ENCODE measurements around the gene MMP24.
"Not testable (repeated sequence)": the region's sequence is repeated elsewhere in the genome, so short reads cannot be mapped to it uniquely, and the experiment has no call there.

Gene MMP24

DNA sequence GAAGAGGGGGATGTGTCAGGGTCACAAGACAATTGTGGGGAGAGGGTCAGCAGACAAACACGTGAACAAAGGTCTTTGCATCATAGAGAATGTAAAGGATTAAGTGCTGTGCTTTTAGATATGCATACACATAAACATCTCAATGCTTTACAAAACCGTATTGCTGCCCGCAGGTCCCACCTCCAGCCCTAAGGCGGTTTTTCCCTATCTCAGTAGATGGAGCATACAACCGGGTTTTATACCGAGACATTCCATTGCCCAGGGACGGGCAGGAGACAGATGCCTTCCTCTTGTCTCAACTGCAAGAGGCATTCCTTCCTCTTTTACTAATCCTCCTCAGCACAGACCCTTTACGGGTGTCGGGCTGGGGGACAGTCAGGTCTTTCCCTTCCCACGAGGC lies 35.8 kb downstream of the MMP24 start:
- DNase-seq = not testable (repeated sequence)

DNA sequence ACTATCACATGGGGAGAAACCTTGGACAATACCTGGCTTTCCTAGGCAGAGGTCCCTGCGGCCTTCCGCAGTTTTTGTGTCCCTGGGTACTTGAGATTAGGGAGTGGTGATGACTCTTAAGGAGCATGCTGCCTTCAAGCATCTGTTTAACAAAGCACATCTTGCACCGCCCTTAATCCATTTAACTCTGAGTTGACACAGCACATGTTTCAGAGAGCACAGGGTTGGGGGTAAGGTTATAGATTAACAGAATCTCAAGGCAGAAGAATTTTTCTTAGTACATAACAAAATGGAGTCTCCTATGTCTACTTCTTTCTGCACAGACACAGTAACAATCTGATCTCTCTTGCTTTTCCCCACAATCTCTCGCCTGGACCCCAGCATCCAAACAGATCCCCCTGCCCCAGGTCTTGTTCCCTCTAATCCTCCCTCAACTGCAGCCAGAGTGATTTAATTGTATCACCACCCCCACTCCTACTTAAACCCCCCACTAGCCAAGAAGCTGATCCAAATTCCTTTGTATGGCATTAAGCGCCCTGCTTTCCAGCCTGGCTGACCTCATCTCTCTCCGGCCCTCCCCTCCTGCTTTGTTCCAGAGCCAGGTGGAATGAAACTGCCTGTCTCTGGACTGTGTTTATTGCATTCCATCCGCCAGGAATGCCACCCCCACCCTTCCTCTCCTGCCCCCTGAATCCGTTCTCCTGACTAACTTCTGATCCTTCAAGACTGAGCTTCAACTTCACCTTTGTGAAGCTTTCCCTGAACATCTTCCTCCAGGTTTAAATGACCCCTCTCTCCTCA lies 36.4 kb downstream of the MMP24 start:
- not testable (repeated sequence) for DNase-seq

DNA sequence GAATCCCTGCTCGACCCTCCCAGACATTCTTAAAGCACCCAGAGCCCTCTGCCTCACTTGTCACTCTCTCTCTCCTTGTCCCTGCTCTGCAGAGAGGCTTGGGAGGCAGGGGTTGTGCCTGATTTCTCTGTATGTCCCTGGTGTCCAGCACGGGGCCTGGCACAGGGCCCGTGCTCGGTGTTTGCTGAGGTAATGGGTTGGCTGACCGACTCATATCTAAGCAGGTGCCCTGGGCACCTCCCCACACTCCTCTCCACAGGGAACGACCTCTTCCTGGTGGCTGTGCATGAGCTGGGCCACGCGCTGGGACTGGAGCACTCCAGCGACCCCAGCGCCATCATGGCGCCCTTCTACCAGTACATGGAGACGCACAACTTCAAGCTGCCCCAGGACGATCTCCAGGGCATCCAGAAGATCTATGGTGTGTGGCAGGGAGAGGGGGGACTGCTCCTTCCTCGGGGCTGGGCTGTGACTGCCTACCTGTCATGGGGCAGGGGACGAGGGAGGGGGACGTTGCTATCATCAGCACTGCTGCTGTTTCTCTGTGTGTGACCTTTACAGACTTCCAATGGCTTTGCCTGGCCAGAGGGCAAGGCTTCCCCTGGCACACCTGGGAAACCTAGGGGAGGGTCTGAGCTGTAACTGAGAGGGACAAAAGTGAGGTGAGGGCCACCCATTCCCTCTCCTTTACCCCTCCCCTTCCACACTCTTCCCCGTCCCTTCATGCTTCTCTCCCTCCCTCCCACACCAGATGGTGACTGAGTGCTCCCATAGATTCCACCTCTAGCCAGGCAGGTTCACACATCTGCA lies 37.2 kb downstream of the MMP24 start:
- DNase-seq = no peak

DNA sequence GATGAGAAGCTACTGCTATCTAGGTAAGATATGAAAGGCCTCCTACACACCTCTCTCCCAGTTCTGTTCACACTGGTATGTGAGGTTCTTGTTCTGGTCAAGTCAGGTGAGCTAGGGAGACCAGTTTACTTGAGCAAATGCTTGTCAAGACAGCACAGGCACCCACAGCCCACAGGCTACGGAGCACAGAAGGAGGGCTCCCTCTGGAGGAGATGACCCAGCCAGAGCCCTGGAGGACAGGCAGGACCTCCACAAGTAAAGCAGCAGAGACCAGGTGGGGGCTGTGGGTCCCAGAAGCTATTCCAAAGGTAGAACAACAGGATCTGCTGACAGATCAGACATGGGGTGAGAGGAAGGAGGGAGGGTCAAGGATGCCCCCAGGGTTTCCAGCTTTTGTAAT lies 38.3 kb downstream of the MMP24 start:
- no peak for DNase-seq

- no peak for DNase-seq
Measured at GRCh38 chr20:35267092-35267491, 40.6 kb downstream of the MMP24 start.

- peak; percentile 64 for DNase-seq
Measured at GRCh38 chr20:35269055-35269781, 42.7 kb downstream of the MMP24 start.

DNA sequence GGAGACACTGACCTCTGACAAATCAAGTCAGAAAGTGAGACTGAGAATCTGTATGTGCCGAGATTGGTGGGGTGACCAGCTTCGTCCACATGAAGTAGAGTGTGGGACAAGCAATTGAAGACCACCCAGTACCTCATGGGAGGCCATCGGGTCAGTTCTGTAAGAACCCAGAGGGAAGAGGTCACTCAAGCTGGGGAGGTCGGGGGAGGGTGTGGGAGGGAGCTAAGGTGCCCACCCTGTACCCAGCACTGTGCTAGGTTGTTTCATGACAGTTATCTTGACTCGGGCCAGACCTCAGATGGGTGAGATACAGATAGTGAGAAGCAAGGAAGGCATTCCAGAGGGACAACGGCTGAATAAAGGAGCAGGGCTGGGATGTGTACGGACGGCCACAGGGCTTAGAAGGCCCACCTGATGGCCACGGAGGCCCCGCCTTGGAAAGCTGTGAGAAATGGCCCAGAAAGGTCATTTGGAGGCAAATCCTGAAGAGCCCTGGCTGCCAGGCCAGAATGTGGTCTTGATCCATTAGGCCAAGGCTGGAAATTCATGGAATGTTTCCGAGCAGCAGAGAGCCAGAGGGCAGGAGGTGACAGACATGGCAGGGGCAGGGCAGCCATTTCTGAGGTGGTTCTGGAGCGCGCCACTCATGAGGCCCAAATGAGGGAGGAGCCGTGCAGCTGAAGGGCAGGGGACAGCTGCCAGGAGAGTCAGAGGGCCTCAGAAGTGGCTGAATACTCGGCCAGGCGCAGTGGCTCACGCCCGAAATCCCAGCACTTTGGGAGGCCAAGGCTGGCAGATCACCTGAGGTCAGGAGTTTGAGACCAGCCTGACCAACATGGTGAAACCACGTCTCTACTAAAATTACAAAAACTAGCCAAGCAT lies 43.8 kb downstream of the MMP24 start:
- no peak for DNase-seq

GRCh38 chr20:35271073-35271882 lies 44.8 kb downstream of the MMP24 start:
- DNase-seq = no peak

DNA sequence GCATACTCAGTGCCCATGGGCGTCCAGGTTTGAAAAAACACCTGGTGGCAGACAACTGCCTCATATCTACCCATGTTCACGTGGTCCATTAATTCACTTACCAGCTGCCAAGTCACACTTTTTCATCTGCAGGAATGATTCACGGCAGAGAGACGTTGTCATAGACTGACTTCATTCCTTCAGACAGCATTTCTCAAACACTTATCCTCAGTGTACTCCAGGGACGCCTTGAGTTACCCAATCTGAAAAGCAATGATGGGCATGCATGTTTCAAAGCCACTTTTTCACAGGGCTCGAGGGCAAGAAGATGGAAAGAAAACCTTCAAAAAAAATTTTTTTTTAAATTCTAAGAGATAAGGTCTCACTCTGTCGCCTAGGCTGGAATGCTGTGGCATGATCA lies 45.4 kb downstream of the MMP24 start:
- no peak for DNase-seq

- peak; percentile 50 for DNase-seq
Measured at GRCh38 chr20:35273449-35274171, 47.1 kb downstream of the MMP24 start.

GRCh38 chr20:35274172-35275092 lies 47.9 kb downstream of the MMP24 start:
- DNase-seq = peak; percentile 24

GRCh38 chr20:35275741-35276251 lies 49.3 kb downstream of the MMP24 start:
- DNase-seq = no peak

DNA sequence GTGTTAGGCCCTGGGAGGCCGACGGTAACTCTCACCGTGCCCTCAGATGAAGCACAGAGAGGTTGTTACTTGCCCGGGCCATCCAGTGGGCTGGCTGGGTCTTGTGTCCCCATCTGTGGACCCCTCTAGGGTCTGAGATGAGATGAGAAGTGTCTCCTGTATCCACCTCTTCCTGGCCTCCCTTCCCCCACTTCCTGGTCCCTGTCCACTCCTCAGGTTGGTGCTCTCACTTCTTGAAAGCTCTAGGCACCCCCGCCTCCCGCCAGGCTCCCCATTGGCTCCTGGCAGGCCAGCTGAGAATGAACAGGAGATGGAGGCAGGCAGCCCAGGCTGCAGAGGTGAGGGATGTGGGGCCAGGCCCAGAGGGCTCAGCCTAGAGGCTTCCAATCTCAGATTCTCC lies 49.9 kb downstream of the MMP24 start:
- no peak for DNase-seq

GRCh38 chr20:35277127-35277526 lies 50.6 kb downstream of the MMP24 start:
- DNase-seq = no peak

GRCh38 chr20:35277531-35278395 lies 51.3 kb downstream of the MMP24 start, which contains the start of gene MMP24OS:
Gene MMP24OS (minus strand): TSS chr20:35278122. CDS start chr20:35277929, 193 bp downstream.
- peak; percentile 95 for DNase-seq

- no peak for DNase-seq
Measured at GRCh38 chr20:35279040-35279439, 52.5 kb downstream of the MMP24 start.

- DNase-seq = no peak
Measured at GRCh38 chr20:35279533-35280174, 53.2 kb downstream of the MMP24 start.

DNA sequence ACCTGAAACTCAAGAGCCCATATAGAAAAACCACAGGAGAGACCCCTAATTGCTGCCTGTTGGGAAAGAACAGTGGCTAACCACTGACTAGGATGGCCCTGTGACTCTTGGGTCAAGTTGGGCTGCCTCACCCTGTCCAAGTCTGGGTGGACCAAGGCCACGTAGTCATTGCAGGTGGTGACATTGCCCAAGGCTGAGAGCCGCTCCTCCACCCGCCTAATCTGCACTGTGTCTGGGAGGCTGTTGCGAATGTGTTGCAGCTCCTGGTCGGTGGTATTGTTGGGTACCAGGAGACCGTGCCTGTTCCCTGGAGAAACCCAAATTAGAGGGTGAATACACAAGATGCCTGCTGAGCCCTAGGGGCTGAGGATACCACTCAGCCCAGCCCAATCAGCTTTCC lies 54.0 kb downstream of the MMP24 start:
- DNase-seq = no peak

Measured in NCI-H69 (cell line).